GM18907 (cell line): ENCODE data around the gene PPP1R2.
"Not testable (repeated sequence)": the region's sequence is repeated elsewhere in the genome, so short reads cannot be mapped to it uniquely, and the experiment has no call there.

Experiments used
- ATAC-seq: cut with Tn5 transposase; IDR thresholded peaks from one replicate; pipeline ENCODE4 v1.9.1; 2021; ENCODE audit warnings: mild to moderate bottlenecking, moderate library complexity; ENCODE audit not compliant: unreplicated experiment

PPP1R2 gene

DNA sequence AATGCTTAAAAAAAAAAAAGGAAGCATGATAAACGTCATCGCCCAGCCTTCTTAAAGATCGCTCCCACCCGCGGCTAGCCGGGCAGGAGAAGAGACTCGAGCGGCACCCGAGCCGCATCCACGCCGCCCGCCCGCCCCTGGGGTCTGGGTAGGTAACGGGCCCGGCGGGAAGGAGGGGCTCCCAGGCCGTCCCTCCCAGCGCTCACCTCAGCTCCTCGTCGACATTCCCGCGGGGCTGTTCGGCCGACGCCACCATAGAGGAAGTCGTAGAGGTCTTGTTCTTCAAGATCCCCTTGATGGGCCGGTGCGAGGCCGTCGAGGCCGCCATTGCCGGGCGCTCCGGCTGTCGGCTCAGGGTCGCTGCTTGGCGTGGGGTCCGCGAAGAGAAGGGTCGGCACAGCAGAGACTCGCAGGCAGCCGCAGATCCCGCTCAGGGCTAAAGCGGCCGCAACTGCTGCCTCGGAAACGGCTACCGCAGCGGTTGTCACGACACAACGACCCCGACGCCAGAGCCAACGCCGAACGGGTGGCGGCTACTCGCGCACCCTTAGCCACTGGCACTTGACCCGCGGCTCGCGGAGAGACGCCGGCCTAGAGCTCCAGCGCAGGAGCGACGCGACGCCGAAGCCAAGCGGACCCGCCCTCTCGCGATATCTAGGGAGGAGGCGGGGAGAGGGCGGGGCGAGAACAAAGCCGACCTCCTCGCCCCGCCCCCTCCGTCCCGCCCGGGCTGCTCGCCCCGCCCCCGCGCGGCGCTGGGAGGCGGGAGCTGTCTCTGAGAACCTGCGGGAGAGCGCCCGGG lies at the start of gene PPP1R2:
PPP1R2 (minus strand) TSS at position 628 of the 802 bp plus-strand sequence; CDS start at position 328, 300 bp downstream.
- ATAC-seq: peak; percentile 79

DNA sequence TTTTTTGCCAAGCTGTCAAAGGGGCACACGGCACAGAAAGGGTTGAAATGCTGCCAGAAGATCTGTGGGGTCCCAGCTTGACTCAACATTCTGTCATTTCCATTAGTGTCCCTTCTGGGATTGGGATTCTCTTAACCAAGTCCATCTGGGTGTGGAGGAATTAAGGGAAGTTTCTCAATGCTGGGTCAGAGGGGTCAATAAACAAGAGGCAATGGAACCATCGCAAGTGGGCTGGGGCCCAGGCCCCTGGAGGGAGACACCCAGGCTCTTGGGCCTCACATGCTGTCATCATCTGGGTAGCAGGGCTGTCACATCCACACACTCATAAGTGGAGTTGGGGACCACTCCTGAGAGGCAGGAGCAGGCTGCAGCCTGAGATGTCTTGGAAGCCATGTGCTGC lies 48.7 kb upstream of the PPP1R2 start:
- ATAC-seq: no peak

DNA sequence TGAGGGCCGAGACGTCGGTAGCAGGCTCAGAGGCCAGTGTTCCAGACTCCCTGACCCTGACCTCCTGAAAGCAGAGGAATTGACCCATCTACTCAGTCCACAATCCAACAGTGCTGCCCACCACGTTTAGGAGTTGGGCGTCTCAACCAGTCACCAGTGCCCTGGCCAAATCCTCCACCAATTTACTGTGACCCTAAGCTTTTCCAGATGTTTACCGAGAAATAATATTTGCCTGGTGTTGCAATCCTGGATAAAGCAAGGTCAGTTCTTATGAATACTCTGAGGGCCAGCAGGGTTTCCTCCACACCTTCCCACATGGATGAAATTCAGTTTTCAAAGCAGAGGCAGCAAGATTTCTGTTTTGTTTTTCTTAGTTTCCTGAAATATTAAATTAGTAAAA lies 48.1 kb upstream of the PPP1R2 start:
- ATAC-seq: no peak

DNA sequence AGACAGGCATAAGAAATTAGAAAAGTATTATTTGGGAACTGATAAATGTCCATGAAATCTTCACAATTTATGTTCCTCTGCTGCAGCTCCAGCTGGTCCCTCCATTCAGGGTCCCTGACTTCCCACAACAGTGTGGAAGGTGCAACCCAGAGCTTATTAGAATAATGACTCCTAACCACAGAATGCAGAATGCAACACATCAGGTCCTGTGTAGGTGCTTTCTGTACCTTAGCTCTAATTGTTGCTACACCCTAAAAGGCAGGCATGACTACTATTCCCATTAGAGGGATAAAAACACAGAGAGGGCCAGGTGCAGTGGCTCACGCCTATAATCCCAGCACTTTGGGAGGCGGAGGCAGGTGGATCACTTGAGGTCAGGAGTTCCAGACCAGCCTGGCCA lies 47.3 kb upstream of the PPP1R2 start:
- ATAC-seq: not testable (repeated sequence)

DNA sequence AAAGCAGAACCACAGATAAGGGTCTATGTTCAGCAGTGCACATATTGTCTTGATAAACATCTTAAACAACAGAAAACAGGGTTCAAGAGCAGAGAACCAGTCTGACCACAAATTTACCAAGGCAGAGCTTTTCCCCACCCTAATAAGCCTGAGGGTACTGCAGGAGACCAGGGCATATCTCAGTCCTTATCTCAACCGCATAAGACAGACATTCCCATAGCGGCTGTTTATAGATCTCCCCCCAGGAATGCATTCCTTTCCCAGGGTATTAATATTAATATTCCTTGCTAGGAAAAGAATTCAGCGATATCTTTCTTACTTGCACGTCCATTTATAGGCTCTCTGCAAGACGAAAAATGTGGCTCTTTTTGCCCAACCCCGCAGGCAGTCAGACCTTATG lies 46.7 kb upstream of the PPP1R2 start:
- ATAC-seq: not testable (repeated sequence)

DNA sequence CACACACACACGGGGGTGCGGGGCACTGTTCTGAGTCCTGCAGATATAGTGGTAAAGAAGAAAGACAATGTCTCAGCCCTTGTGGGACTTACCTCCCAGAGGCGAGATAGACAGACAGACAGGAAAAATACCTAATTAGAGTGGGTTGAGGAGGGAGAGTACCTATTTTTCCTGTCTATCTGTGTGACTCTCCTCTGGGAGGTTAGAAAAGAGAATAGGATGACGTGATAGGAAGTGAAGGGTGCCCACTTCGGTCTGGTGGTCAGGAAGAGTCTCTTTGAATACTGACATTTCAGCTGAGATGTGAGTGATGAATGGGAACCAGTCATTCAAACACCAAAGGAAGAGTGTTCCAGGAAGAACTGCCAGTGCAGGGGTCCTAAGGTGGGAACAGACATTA lies 44.7 kb upstream of the PPP1R2 start:
- ATAC-seq: no peak

DNA sequence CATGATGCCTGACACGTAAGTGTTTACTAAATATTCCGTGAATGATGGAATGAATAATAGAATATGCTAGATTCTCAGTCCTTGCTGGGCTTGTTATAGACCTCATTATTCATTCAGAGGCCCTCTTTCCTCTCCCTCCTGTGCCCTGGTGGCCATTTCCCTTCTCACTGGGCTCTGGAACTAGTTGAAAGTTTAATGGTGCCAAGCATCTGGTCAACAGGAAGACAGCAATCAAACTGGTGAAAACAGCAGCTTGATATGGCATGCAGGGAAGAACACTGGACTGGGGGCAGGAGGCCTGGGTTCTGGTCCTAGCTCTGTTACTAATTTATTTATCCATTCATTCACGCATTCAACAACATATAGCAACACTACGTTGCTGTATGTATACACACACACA lies 44.3 kb upstream of the PPP1R2 start:
- ATAC-seq: no peak

DNA sequence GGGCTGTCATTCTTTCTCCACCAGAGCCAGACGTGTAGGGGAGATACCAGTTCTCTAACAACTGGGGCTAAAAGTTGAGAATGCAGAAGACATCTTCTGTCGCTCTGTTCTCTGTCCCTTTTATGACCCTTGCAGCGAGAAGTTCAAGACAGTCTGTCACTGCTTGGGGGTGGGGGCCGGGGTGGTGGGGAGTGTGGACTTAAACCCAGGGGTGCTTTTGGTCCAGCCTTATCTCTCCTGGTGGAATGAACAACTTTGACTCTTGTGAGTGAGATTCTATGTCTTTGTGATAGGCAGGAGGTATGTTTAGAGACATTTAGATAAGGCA lies 41.4 kb upstream of the PPP1R2 start:
- ATAC-seq: no peak

DNA sequence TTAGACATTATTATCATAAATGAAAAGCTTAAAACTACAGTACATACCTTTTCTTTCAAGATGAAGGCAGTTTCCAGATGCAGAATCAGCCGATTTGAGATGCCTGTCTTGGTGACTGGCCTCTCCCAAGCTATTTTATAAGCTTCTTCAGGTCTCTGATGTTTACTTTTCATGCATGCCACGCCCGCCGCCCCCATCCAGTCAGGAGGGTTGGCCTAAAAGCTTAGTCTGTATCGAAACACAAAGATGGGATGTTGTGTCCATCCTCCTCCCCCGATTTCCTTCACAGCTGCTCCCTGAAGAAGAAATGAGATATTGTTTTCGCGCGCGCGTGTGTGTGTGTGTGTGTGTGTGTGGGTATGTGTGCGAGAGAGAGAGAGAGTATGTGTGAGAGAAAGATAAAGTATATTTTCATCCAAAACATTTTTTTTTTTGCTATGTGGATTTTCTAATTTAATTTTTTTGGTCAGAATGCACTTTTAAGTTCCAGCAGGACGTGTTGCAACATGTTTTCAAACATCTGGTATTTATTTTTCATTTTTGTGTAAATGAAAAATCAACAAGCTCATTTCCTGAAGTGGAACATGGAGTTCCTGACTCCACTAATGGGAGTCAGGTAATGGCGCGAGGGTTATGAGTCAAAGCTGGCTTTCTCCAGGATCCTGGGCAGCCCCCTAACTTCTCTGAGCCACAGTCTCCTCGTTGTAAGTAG lies 40.9 kb upstream of the PPP1R2 start, which contains the start of gene APOD:
APOD (minus strand) TSS at position 110 of the 712 bp plus-strand sequence. CDS start 4,479 bp downstream, outside the sequence.
- ATAC-seq: no peak

DNA sequence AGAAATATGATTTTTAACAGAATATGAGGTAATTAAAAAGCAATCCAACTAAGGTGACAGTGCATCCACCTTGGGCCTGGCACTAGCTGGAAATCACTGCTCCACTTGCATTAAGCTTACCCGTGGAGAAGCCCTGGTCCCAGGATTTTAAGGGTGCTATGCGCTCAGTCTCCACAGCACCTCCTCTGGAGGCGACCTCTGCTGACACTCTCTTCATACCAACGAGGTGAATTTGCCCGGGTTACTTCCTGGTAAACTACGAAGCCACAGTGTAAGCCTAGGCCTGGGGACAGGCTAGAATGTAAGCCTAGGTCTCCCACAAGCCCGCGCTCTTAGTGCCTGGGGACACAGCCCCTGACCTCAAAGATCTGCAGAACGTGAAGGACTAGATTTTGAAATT lies 39.8 kb upstream of the PPP1R2 start:
- ATAC-seq: no peak

DNA sequence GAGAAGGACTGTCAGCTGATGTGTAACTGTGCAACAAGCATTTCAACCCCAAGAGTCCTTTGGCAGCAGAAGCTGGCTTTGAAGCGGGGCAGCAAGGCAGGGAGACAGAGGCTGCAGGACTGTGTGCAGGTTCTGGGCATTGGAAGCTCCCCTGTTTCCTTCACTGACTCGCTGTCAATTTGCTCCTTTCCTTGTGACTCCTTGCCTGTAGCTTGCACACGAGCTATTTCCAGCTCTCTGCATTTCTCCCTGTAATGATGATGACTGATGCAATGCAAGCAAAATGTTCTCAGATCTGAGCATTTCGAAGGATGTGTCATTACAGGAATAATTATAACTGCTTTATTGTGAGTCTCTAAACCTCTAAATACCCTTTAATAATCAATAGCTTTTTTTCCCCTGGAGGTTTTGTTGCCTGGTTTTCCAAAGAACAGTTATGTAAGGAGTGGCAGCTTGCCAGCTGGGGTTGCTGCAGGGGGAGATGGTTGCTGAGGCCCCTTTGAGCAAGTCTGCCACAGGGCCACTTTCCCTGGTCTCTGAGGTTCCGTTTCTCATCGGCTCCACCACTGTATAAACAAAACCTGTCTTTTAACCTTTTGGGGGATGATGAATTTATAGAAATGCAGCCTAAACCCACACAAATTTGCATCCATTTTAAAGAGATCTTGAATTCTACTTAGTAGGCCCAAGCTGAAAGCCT lies 37.8 kb upstream of the PPP1R2 start:
- ATAC-seq: no peak

DNA sequence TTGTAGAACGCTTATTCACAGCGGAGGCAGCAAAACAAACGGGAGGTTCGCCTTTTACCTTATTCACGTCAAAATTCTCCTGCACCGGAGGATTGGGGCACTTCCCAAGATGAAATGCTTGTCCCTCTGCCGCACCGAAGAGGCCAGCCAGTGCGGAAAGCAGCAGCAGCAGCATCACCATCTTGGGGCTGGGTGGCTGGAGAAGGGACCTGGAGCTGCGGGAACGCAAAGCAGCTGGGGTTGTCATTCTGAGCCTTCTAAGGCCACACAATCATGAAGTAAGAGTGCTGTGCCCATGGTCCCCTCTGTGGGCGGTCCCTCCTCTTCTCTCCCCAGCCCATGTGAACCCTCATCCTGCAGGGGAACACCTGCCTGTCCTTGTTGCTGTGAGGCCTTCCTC lies 36.2 kb upstream of the PPP1R2 start:
- no peak for ATAC-seq

DNA sequence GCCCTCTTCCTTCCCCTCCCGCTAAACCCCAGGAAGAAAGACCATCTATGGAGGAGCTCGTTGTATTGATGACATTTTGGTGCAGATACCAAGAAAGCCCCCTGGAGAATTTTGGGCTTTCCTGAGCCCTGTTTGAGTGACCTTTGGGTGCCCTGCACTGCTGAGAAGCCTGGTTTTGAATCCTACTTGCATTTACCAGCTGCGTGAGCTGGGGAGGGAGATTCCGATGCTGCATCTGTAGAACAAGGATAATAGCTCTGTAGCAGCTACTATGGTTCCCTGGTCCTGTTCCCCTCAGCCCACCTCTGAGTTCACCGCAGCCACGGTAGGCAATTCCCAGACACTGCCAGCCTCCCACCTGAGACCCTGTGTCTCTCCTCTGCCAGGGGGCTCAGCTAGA lies 35.4 kb upstream of the PPP1R2 start:
- ATAC-seq: no peak

DNA sequence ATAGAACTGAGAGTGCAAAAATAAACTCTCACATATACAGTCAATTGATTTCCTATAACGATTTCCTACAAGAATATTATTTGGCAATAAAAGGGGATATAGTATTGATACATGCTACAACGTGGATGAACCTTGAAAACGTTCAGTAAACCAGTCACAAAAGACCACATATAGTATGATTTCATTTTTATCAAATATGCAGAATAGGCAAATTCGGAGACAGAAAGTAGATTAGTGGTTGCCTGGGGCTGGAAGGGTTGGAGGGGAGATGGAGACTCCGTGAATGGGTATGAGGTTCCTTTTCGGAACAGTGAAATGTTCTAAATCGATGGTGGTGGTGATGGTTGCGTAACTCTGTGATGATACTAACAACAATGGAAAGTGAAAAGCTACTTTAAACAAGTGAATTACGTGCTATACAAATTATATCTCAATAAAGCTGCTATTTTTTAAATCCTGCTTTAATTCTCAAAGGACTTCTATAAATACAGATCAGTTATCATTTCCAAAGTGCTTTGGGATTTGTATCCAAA lies 34.6 kb upstream of the PPP1R2 start:
- ATAC-seq: no peak

DNA sequence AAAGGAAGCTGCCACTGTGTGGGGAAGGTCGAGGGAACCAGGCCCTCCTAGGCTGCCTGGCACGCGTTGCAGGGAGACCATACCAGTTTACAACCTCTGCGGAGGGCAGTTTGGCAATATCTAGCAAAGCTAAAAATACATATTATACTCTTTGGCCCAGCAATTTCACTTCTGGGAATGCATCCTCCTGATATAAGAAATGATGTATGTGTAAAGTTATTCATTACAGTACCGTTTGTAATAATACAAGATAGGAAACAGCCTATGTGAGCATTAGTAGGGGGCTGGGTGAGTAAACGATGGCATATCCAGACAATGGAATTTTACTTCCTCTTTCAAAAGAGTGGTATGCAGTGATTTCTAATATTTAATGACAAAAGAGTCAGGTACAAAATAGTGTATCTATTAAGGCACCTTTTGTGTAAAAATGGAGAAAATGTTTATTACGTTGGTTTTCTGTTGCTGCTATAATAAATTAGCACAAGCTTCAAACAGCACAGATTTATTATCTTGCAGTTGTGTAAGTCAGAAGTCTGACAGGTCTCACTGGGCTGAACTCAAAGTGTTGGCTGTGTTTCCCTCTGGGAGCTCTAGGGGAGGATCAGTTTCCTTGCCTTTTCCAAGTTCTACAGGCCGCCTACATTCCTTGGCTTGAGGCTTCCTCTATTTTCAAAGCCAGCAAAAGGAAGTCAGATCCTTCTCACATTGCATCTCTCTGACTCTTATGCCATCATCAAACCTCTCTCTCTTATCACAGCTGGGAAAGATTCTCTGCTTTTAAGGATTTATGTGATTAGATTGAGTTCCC lies 31.6 kb upstream of the PPP1R2 start:
- no peak for ATAC-seq

DNA sequence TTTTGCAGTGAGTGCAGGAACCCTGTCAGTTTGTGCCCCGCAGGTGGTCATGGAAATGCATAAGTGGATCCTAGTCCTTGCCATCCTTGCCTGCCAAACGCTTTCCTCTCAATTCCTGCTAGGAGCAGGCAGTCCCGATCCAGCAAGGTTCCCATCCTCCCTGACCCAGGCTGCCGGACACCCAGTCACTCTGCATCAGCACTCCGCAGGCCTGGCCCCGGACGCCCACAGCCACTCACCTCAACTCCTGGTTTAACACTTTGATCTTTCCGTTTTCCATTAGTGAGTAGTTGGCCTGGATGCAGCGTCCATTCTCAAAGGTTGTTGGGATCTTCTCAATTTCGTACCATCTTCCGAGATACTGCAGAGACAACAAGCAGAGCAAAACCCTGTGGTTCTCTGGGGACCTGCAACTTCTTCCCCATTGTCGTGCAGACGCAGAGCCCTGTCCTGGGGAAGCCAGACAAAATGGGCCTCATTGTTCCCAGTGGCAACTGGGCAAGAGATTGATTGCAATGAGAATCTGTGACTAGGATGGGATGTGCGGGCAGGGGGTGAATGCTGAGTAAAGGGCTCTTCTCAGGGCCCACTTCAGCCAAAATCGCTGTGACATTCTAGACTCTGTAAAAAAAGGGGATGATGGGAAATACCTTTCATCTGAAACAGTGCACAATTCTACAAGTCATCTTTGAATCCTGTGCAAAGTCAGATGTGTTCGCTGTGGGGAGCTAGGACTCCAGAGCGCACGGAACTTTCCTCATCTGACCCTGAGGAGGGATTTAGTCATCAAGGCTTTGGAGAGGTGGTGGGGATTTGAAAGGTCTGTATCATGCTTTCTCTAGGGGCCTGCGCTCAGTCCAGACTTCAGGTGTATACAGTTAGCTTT lies 30.7 kb upstream of the PPP1R2 start:
- no peak for ATAC-seq

DNA sequence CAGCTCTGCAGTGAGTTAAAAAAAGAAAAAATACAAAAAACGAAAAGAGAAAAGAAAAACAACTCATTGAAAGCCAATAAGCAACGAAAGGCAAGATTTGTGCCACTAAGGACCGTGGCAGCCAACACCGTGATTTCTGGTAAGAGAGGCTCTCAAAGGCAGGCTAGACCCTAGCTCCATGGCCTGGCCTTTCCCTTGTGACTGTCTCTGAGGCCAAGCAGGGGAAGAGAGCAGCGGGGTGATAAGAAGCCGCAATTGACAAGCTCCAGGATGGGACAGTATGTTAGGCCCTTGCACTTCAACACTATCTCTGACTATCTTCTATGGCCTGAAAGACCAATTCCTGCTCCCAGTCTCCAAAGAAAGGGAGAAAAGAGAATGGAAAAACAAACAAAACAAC lies 28.2 kb upstream of the PPP1R2 start:
- ATAC-seq: no peak

DNA sequence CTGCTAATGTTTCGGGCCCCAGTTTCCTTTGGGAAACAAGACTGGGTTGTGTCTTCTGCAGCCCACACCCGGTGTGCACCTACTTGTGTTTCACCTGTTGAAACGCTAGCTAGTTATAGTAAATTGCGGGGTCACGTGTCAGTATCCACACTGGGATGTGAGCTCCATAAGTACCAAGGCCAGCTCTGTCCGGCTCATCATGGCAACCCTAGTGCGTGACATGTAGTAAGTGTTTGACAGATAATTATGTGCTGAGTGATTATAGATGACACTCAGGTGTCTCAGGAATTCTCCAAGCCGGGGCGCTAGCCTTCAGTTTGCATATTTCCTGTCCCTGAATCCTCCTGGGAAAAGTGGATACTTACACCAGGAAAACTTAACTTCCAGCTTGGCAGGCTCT lies 27.8 kb upstream of the PPP1R2 start:
- ATAC-seq: no peak

DNA sequence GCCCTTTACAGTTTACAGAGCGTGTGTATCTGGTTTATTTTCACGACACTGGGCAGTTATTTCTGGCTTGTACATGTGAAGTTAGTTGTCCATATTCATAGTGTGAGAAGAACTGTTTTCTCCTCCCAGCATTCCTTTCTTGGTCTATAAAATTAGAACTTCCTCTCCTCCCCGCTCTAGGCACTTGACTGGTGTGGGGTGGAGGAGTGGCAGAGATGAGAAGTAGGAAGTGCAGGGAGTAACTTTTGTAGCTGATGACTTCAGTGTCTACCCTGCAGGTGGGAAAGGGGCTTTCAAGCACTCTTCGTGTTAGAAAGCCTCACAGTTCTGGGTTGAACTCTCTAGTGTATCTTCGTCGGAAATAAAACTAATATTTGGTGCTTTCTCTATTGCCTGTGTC lies 27.2 kb upstream of the PPP1R2 start:
- no peak for ATAC-seq

DNA sequence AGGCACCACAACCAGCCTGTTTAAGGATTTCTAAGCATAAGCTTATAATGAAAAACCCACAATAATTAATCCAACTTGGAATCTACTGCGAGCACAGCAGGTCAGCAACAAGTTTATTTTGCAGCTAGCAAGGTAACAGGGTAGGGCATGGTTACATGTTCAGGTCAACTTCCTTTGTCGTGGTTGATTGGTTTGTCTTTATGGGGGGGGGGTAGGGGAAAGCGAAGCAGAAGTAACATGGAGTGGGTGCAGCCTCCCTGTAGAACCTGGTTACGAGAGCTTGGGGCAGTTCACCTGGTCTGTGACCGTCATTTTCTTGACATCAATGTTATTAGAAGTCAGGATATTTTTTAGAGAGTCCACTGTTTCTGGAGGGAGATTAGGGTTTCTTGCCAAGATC lies 25.5 kb upstream of the PPP1R2 start:
- no peak for ATAC-seq
